ENCODE results near the gene SORBS1. TPM values are rescaled to one million over a fixed set of nuclear protein-coding genes. Genes with fewer than 3 reads are reported as not detected.

The SORBS1 gene
- total and polyA plus RNA-seq, 4 experiments from 2014 or later = 0.67 to 0.93 (median 0.75) TPM; not detected in 1

GRCh38 chr10:95601116-95601719 is 40.0 kb upstream of the SORBS1 start:
- CTCF ChIA-PET (ENCODE audit: partially characterized antibody) = interaction anchor here (0.8 to 10.2 kb wide), 7 partner anchors 12 to 175 kb away, joined by 3 to 168 read pairs (median 3); no protein-coding TSS in a partner anchor
- Histone ChIP-seq H3K4me3 (ENCODE audit: low read length in 2 of 2) (no peak overlapping the region), H3K4me1 (ENCODE audit: insufficient read depth, low read length) (no peaks in the 10 kb centered on the region), H3K27ac (ENCODE audit: low read depth, low read length) (no peak overlapping the region), H3K9me3 (ENCODE audit: control insufficient read depth in 1 of 2, low read length in 2 of 2) (no peaks in the 10 kb centered on the region), H3K27me3 (ENCODE audit: insufficient read depth, low read length) (no peaks in the 10 kb centered on the region), H3K36me3 (ENCODE audit: insufficient read depth, low read length) (no peaks in the 10 kb centered on the region)
- H3K4me1 Mint-ChIP-seq = peaks cover 0 to 1% (median 0%) of the 10 kb centered on the region in 4 donors
- peak in 4 of 5 donors; percentile 18 to 41 (median 31) for DNase-seq
- no peaks in the 10 kb centered on the region for H3K9me3 Mint-ChIP-seq
- peaks cover 3 to 12% of the 10 kb centered on the region in 2 donors for H3K36me3 Mint-ChIP-seq
- intact Hi-C loops (cut with micrococcal nuclease) = loop anchor here (1.0 to 2.0 kb wide), 2 partner anchors 227 to 354 kb away; no protein-coding TSS in a partner anchor
- no peak overlapping the region for H3K4me3 Mint-ChIP-seq
- peaks cover 4% of the 10 kb centered on the region in 2 donors for H3K27me3 Mint-ChIP-seq
- POLR2A ChIA-PET (ENCODE audit: partially characterized antibody) = interaction anchor here (0.7 to 1.5 kb wide), 2 partner anchors 170 to 877 kb away, joined by 3 read pairs; no protein-coding TSS in a partner anchor
- peak overlapping the region in 2 of 7 donors; percentile 18 to 50 for H3K27ac Mint-ChIP-seq

GRCh38 chr10:95600158-95600557 is 39.0 kb upstream of the SORBS1 start:
- Mint-ChIP-seq H3K27me3 (peaks cover 4% of the 10 kb centered on the region in 2 donors), H3K9me3 (no peaks in the 10 kb centered on the region), H3K4me3 (no peak overlapping the region), H3K27ac (no peak overlapping the region), H3K4me1 (peaks cover 0 to 1% (median 0%) of the 10 kb centered on the region in 4 donors), H3K36me3 (peaks cover 0 to 2% of the 10 kb centered on the region in 2 donors)
- Histone ChIP-seq H3K27ac (ENCODE audit: low read depth, low read length) (no peak overlapping the region), H3K36me3 (ENCODE audit: insufficient read depth, low read length) (no peaks in the 10 kb centered on the region), H3K4me1 (ENCODE audit: insufficient read depth, low read length) (no peaks in the 10 kb centered on the region), H3K9me3 (ENCODE audit: control insufficient read depth in 1 of 2, low read length in 2 of 2) (no peaks in the 10 kb centered on the region), H3K4me3 (ENCODE audit: low read length in 2 of 2) (no peak overlapping the region), H3K27me3 (ENCODE audit: insufficient read depth, low read length) (no peaks in the 10 kb centered on the region)
- intact Hi-C loops (cut with micrococcal nuclease) = loop anchor here (2.0 kb wide), 1 partner anchor 353 kb away; no protein-coding TSS in a partner anchor
- ChIA-PET CTCF (ENCODE audit: partially characterized antibody) (interaction anchor here (0.7 to 10.2 kb wide), 6 partner anchors 11 to 173 kb away, joined by 3 to 168 read pairs (median 3); no protein-coding TSS in a partner anchor), POLR2A (ENCODE audit: partially characterized antibody) (no interaction called here)
- no peak for DNase-seq

GRCh38 chr10:95597788-95598187 is 36.6 kb upstream of the SORBS1 start:
- Mint-ChIP-seq H3K36me3 (no peaks in the 10 kb centered on the region), H3K4me1 (peaks cover 0 to 1% (median 0%) of the 10 kb centered on the region in 4 donors), H3K27me3 (peaks cover 7% of the 10 kb centered on the region in 2 donors), H3K4me3 (no peak overlapping the region), H3K27ac (no peak overlapping the region), H3K9me3 (no peaks in the 10 kb centered on the region)
- Histone ChIP-seq H3K4me3 (ENCODE audit: low read length in 2 of 2) (no peak overlapping the region), H3K27ac (ENCODE audit: low read depth, low read length) (no peak overlapping the region), H3K36me3 (ENCODE audit: insufficient read depth, low read length) (no peaks in the 10 kb centered on the region), H3K4me1 (ENCODE audit: insufficient read depth, low read length) (no peaks in the 10 kb centered on the region), H3K9me3 (ENCODE audit: control insufficient read depth in 1 of 2, low read length in 2 of 2) (no peaks in the 10 kb centered on the region), H3K27me3 (ENCODE audit: insufficient read depth, low read length) (no peaks in the 10 kb centered on the region)
- POLR2A ChIA-PET (ENCODE audit: partially characterized antibody) = no interaction called here
- no peak for DNase-seq
- intact Hi-C loops (cut with micrococcal nuclease) = no loop called here
- CTCF ChIA-PET (ENCODE audit: partially characterized antibody) = interaction anchor here (0.7 to 10.2 kb wide), 2 partner anchors 130 to 168 kb away, joined by 4 to 168 read pairs; no protein-coding TSS in a partner anchor

- H3K27ac Mint-ChIP-seq = no peak overlapping the region
- no peaks in the 10 kb centered on the region for H3K36me3 Mint-ChIP-seq
- no peaks in the 10 kb centered on the region for H3K27me3 ChIP-seq (ENCODE audit: insufficient read depth, low read length)
- no peaks in the 10 kb centered on the region for H3K9me3 Mint-ChIP-seq
- H3K9me3 ChIP-seq (ENCODE audit: control insufficient read depth in 1 of 2, low read length in 2 of 2) = no peaks in the 10 kb centered on the region
- H3K27ac ChIP-seq (ENCODE audit: low read depth, low read length) = no peak overlapping the region
- H3K27me3 Mint-ChIP-seq = peaks cover 5 to 19% of the 10 kb centered on the region in 2 donors
- ChIA-PET POLR2A (ENCODE audit: partially characterized antibody) (no interaction called here), CTCF (ENCODE audit: partially characterized antibody) (interaction anchor here (2.0 to 2.2 kb wide), 2 partner anchors 12 to 157 kb away, joined by 6 to 10 read pairs; no protein-coding TSS in a partner anchor)
- no peak for DNase-seq
- no peaks in the 10 kb centered on the region for H3K4me1 Mint-ChIP-seq
- H3K4me3 Mint-ChIP-seq = no peak overlapping the region
- no peaks in the 10 kb centered on the region for H3K36me3 ChIP-seq (ENCODE audit: insufficient read depth, low read length)
- intact Hi-C loops (cut with micrococcal nuclease) = no loop called here
- H3K4me1 ChIP-seq (ENCODE audit: insufficient read depth, low read length) = no peaks in the 10 kb centered on the region
- no peak overlapping the region for H3K4me3 ChIP-seq (ENCODE audit: low read length in 2 of 2)
Measured at GRCh38 chr10:95588025-95588424, 26.9 kb upstream of the SORBS1 start.

- Histone ChIP-seq H3K36me3 (ENCODE audit: insufficient read depth, low read length) (no peaks in the 10 kb centered on the region), H3K4me3 (ENCODE audit: low read length in 2 of 2) (no peak overlapping the region), H3K27me3 (ENCODE audit: insufficient read depth, low read length) (no peaks in the 10 kb centered on the region), H3K27ac (ENCODE audit: low read depth, low read length) (no peak overlapping the region), H3K9me3 (ENCODE audit: control insufficient read depth in 1 of 2, low read length in 2 of 2) (no peaks in the 10 kb centered on the region), H3K4me1 (ENCODE audit: insufficient read depth, low read length) (no peaks in the 10 kb centered on the region)
- no peak overlapping the region for H3K27ac Mint-ChIP-seq
- no peaks in the 10 kb centered on the region for H3K9me3 Mint-ChIP-seq
- H3K4me1 Mint-ChIP-seq = no peaks in the 10 kb centered on the region
- H3K27me3 Mint-ChIP-seq = peaks cover 9 to 22% of the 10 kb centered on the region in 2 donors
- no peak overlapping the region for H3K4me3 Mint-ChIP-seq
- CTCF ChIA-PET (ENCODE audit: partially characterized antibody) = no interaction called here
- no peak for DNase-seq
- no peaks in the 10 kb centered on the region for H3K36me3 Mint-ChIP-seq
- POLR2A ChIA-PET (ENCODE audit: partially characterized antibody) = no interaction called here
- intact Hi-C loops (cut with micrococcal nuclease) = no loop called here
Measured at GRCh38 chr10:95579835-95580535, 18.8 kb upstream of the SORBS1 start.

- POLR2A ChIA-PET (ENCODE audit: partially characterized antibody) = no interaction called here
- Mint-ChIP-seq H3K27ac (no peak overlapping the region), H3K4me3 (no peak overlapping the region), H3K4me1 (no peaks in the 10 kb centered on the region), H3K36me3 (no peaks in the 10 kb centered on the region), H3K27me3 (peaks cover 13 to 22% of the 10 kb centered on the region in 2 donors), H3K9me3 (no peaks in the 10 kb centered on the region)
- CTCF ChIA-PET (ENCODE audit: partially characterized antibody) = no interaction called here
- intact Hi-C loops (cut with micrococcal nuclease) = no loop called here
- no peak overlapping the region for H3K27ac ChIP-seq (ENCODE audit: low read depth, low read length)
- no peaks in the 10 kb centered on the region for H3K4me1 ChIP-seq (ENCODE audit: insufficient read depth, low read length)
- H3K36me3 ChIP-seq (ENCODE audit: insufficient read depth, low read length) = no peaks in the 10 kb centered on the region
- H3K4me3 ChIP-seq (ENCODE audit: low read length in 2 of 2) = no peak overlapping the region
- H3K9me3 ChIP-seq (ENCODE audit: control insufficient read depth in 1 of 2, low read length in 2 of 2) = no peaks in the 10 kb centered on the region
- DNase-seq = no peak
- H3K27me3 ChIP-seq (ENCODE audit: insufficient read depth, low read length) = no peaks in the 10 kb centered on the region
Measured at GRCh38 chr10:95579292-95579691, 18.1 kb upstream of the SORBS1 start.

GRCh38 chr10:95578619-95579018 is 17.4 kb upstream of the SORBS1 start:
- ChIA-PET CTCF (ENCODE audit: partially characterized antibody) (no interaction called here), POLR2A (ENCODE audit: partially characterized antibody) (no interaction called here)
- intact Hi-C loops (cut with micrococcal nuclease) = no loop called here
- no peaks in the 10 kb centered on the region for H3K9me3 ChIP-seq (ENCODE audit: control insufficient read depth in 1 of 2, low read length in 2 of 2)
- H3K9me3 Mint-ChIP-seq = no peaks in the 10 kb centered on the region
- H3K27ac ChIP-seq (ENCODE audit: low read depth, low read length) = no peak overlapping the region
- H3K4me3 ChIP-seq (ENCODE audit: low read length in 2 of 2) = no peak overlapping the region
- H3K4me1 Mint-ChIP-seq = no peaks in the 10 kb centered on the region
- H3K4me3 Mint-ChIP-seq = peak overlapping the region in 1 of 8 donors; percentile 2
- H3K4me1 ChIP-seq (ENCODE audit: insufficient read depth, low read length) = no peaks in the 10 kb centered on the region
- no peaks in the 10 kb centered on the region for H3K36me3 Mint-ChIP-seq
- no peak for DNase-seq
- H3K27ac Mint-ChIP-seq = no peak overlapping the region
- H3K36me3 ChIP-seq (ENCODE audit: insufficient read depth, low read length) = no peaks in the 10 kb centered on the region
- H3K27me3 ChIP-seq (ENCODE audit: insufficient read depth, low read length) = no peaks in the 10 kb centered on the region
- H3K27me3 Mint-ChIP-seq = peaks cover 13 to 25% of the 10 kb centered on the region in 2 donors

Data from CD4-positive, alpha-beta memory T cell (primary cell).